GM13976 (cell line): Measurements from ENCODE around the gene STARD3.
"Not testable (repeated sequence)": the region's sequence is repeated elsewhere in the genome, so short reads cannot be mapped to it uniquely, and the experiment has no call there.

Source experiments
- DNase-seq: peaks from one replicate; pipeline ENCODE4 v3.0.0; 2012; ENCODE audit warnings: low spot score
- in situ Hi-C: fragments of 300-500 bp; cut with MboI; formaldehyde crosslinking; loops from one replicate; pipeline ENCODE4 v1.12.0; 2022; ENCODE audit warnings: low sequenced_read_pairs, mixed read lengths, inconsistent platforms; ENCODE audit not compliant: unreplicated experiment
- TF ChIP-seq, protein P1 (sequence below): IDR thresholded peaks from 2 replicates; pipeline ENCODE4 v1.5.1; 2012; ENCODE audit warnings: borderline replicate concordance, mild to moderate bottlenecking; ENCODE audit not compliant: insufficient read depth; ENCODE audit errors: extremely low read depth, missing control alignments, control extremely low read depth

The STARD3 gene

DNA sequence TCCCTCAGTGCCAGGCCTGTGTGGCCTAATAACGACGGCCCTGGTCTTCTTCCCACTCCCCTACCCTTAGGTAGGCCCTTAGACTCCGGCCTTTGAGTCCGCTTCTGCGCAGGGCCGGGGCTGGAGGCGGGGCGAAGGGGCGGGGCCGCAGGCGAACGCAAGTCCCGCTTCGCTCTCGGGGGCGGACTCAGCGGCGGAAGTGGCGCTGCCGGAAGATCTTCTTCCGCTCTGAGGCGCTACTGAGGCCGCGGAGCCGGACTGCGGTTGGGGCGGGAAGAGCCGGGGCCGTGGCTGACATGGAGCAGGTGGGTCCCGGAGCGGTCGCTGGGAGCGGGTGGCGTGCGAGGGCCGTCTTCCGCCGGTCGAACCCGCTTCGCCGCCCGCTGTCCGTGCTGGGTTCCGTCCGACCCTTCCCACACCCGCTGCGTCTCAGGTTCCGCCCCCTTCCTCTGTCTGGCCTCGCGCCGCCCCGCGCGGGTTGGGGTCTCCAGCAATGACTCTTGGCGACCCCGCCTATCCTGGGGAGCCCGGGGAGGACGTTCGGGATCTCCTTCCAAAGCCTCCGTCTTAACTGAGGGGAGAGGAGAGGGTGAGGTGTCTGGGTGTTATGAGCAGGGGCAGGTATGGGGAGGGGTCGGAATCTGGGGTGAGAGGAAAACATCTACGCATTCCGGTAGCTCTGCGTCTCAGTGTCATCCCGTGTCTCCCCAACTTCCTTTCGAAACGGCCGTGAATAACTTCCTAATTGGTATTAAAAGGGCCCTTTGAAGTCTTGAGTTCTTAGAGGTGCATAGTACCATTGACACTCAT lies at the start of gene STARD3:
Gene STARD3, plus strand, starts transcription at position 218 of the 810 bp plus-strand sequence. CDS start 16,388 bp downstream, outside the sequence.
- in situ Hi-C loops = loop anchor here (10.0 kb wide), 1 partner anchor 108 kb away; no protein-coding TSS in a partner anchor
- TF ChIP-seq, protein P1, sequence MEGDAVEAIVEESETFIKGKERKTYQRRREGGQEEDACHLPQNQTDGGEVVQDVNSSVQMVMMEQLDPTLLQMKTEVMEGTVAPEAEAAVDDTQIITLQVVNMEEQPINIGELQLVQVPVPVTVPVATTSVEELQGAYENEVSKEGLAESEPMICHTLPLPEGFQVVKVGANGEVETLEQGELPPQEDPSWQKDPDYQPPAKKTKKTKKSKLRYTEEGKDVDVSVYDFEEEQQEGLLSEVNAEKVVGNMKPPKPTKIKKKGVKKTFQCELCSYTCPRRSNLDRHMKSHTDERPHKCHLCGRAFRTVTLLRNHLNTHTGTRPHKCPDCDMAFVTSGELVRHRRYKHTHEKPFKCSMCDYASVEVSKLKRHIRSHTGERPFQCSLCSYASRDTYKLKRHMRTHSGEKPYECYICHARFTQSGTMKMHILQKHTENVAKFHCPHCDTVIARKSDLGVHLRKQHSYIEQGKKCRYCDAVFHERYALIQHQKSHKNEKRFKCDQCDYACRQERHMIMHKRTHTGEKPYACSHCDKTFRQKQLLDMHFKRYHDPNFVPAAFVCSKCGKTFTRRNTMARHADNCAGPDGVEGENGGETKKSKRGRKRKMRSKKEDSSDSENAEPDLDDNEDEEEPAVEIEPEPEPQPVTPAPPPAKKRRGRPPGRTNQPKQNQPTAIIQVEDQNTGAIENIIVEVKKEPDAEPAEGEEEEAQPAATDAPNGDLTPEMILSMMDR = no peak
- DNase-seq = peak; percentile 98

DNA sequence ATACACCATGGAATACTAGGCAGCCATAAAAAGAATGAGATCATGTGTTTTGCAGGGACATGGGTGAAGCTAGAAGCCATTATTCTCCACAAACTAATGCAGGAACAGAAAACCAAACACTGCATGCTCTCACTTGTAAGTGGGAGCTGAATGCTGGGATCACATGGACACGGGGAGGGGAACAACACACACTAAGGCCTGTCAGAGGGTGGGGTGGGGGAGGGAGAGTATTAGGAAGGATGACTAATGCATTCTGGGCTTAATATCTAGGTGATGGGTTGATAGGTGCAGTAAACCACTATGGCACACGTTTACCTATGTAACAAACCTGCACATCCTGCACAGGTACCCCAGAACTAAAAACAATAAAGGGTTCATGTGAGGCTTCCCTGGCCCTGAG lies 46.8 kb upstream of the STARD3 start:
- DNase-seq, in situ Hi-C loops: not testable (repeated sequence)

DNA sequence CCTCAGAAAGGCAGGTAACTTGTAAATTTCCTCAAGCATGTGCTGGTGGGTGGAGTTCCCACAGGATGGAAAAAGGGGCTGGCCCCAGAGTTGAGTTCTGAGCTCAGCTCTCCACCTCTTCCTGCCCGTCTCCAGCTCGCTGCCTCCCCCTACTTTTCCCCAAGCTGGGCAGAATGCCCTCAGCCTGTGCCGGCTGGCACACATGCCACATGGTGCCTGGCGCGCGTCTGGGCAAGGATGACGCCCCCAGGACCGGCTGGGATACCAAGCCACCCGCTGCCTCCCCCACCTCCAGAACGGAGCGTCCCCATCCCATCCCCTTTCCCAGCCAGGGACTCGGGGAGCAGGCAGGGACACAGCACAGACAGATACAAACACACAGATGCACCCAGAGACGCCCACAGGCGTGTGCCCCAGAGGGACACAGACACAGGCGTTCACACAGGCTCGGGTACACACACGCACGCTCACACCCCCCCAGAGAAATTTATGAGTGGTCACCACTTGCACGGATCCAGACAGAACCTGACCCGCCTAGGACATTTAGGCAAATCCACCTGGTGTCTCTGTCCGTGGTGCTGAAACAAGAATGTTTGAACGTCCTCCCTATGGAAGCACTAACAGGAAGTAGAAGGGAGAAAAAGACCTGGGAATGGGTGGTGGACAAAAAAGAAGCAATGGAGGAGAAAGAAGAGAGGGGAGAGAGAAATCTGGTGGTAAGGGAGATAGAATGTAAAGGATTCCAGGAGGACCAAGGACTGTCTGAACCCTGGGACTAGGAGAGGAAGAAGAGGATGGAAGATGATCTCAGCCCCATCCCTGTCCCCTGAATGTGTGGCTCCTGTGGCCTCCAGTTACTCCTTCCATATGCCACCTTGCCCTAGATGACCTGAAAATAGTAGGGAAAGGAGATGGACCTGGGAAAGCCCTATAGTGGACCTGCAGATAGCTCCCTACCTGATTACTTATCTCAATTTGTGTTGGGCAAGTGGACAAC lies 44.7 kb upstream of the STARD3 start:
- in situ Hi-C loops = no loop called here
- TF ChIP-seq, protein P1 = no peak
- peak; percentile 68 for DNase-seq

DNA sequence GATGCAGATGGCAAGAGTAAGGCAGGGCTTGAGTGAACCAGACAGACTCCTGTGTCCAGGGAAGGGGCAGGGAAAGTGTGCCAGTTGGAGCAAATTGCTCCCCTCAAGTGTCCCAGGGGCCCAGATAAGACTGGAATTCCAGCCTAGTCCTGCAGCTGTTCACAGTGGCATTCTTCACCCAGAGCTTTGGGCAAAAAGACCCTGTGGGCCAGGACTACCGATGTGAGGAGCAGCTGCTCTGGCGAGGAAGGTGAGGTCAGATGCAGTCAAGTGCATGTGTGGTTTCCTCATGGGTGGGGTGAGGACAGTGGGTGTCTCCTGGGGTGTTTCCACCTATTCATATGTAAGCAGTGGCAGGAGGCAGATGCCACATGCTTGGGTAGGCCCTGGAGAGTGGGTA lies 43.6 kb upstream of the STARD3 start:
- in situ Hi-C loops = no loop called here
- TF ChIP-seq, protein P1 = no peak
- no peak for DNase-seq

DNA sequence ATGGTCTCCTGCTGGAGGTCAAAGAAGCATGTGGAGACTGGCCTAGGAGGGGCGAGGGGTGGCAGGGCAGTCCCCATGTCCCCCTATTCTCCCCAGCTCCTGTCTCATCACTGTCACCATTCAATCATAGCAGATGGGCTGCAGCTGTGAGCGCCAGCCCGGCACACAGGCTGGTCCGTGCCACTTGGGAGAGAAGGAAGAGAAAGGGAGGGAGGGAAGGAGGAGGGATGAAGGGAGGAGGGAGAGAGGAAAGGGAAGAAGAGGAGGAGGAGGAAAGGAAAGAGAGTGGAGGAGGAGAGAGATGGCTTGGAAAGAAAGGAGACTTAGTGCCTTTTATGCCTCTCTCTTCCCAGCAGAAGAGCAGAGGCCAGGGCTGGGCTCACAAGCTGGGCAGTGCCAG lies 41.6 kb upstream of the STARD3 start:
- TF ChIP-seq, protein P1 = no peak
- no peak for DNase-seq
- in situ Hi-C loops = no loop called here

DNA sequence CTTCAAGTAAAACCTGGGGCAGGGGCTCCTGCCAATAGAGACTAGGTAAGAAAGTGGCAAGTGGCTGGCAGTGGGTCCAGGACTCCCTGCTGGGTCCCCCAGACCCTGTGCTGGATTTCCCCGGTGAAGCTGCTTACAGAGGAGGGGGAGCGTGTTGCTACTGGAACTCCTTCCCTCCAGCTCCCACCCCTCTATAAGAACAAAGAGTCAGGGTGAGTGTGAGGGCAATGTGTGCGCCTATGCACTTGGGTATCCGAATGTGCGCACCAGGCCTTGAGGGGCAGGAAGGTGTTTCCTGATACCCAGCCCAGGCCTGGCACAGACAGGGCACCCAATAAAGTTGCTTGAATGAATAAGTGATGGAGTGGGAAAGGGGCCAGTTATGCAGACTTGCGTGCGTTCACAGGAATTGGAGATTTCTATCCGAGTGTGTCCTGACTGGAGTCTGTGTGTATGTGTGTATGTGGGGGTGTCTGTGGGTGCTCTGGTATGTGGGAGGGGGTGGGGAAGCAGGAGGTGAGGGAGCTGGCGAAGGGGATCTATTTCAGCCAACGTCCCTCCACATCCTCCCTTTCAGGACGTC lies 40.9 kb upstream of the STARD3 start:
- DNase-seq = no peak
- TF ChIP-seq, protein P1 = no peak
- in situ Hi-C loops = no loop called here
